H9 (cell line): ENCODE results near the gene DIMT1. TPM values are rescaled to one million over a fixed set of nuclear protein-coding genes. Genes with fewer than 3 reads are reported as not detected.
A peak's percentile ranks its signal among the peaks of the same experiment; 100 is the strongest.

Experiments used
- DNase-seq: peaks from one replicate; pipeline ENCODE4 v3.0.0-alpha.2; 2017
- H2AFZ ChIP-seq: one replicate; pipeline ENCODE4 v1.6.1; 2013; ENCODE audit warnings: mild to moderate bottlenecking, low read length, control low read depth, moderate library complexity
- H2AK5ac ChIP-seq: 2 replicates; pipeline ENCODE4 v1.6.1; 2013; ENCODE audit warnings: low read length, control low read depth, mixed read lengths; ENCODE audit not compliant: insufficient read length
- H2BK120ac ChIP-seq: one replicate; pipeline ENCODE4 v1.6.1; 2013; ENCODE audit warnings: low read depth, mild to moderate bottlenecking, low read length, control low read depth, inconsistent platforms; ENCODE audit not compliant: poor library complexity, severe bottlenecking
- H2BK12ac ChIP-seq: 2 replicates; pipeline ENCODE4 v1.6.1; 2013; ENCODE audit warnings: low read length, control low read depth, mixed read lengths, low read depth; ENCODE audit not compliant: insufficient read length
- H2BK15ac ChIP-seq: 2 replicates; pipeline ENCODE4 v1.6.1; 2013; ENCODE audit warnings: low read depth, low read length, control low read depth
- H2BK20ac ChIP-seq: one replicate; pipeline ENCODE4 v1.6.1; 2013; ENCODE audit warnings: low read depth, mild to moderate bottlenecking, low read length, control low read depth, inconsistent platforms; ENCODE audit not compliant: poor library complexity, severe bottlenecking
- H2BK5ac ChIP-seq: 2 replicates; pipeline ENCODE4 v1.6.1; 2013; ENCODE audit warnings: low read length, control low read depth, mixed read lengths; ENCODE audit not compliant: insufficient read length
- H3K14ac ChIP-seq: 2 replicates; pipeline ENCODE4 v1.6.1; 2013; ENCODE audit warnings: low read length, control low read depth; ENCODE audit not compliant: insufficient read depth
- H3K18ac ChIP-seq: 2 replicates; pipeline ENCODE4 v1.6.1; 2013; ENCODE audit warnings: low read depth, mild to moderate bottlenecking, mixed read lengths, low read length, control low read depth; ENCODE audit not compliant: insufficient read length
- H3K23ac ChIP-seq: 2 replicates; pipeline ENCODE4 v1.6.1; 2013; ENCODE audit warnings: low read length, control low read depth, mixed read lengths, low read depth; ENCODE audit not compliant: insufficient read length
- H3K23me2 ChIP-seq: 2 replicates; pipeline ENCODE4 v1.6.1; 2013; ENCODE audit warnings: low read depth, mild to moderate bottlenecking, mixed read lengths, low read length, control low read depth; ENCODE audit not compliant: insufficient read length, poor library complexity, severe bottlenecking
- H3K27ac ChIP-seq: 2 replicates; pipeline ENCODE4 v1.5.1; 2013; ENCODE audit warnings: low read length, control low read depth, mixed read lengths, low read depth; ENCODE audit not compliant: insufficient read length
- H3K27me3 ChIP-seq: 2 replicates; pipeline ENCODE4 v1.6.1; 2013; ENCODE audit warnings: low read length, control low read depth, inconsistent platforms; ENCODE audit not compliant: insufficient read depth
- H3K4ac ChIP-seq: 2 replicates; pipeline ENCODE4 v1.6.1; 2013; ENCODE audit warnings: low read depth, mild to moderate bottlenecking, control low read depth, inconsistent platforms, low read length, moderate library complexity
- H3K4me1 ChIP-seq: 2 replicates; pipeline ENCODE4 v1.6.1; 2013; ENCODE audit warnings: low read length, control low read depth, inconsistent platforms; ENCODE audit not compliant: insufficient read depth
- H3K4me2 ChIP-seq: 2 replicates; pipeline ENCODE4 v1.6.1; 2013; ENCODE audit warnings: low read length, control low read depth, mixed read lengths; ENCODE audit not compliant: insufficient read length, insufficient read depth
- H3K56ac ChIP-seq: 2 replicates; pipeline ENCODE4 v1.6.1; 2013; ENCODE audit warnings: low read depth, mild to moderate bottlenecking, mixed read lengths, low read length, control low read depth; ENCODE audit not compliant: insufficient read length
- H3K79me1 ChIP-seq: 2 replicates; pipeline ENCODE4 v1.6.1; 2013; ENCODE audit warnings: low read depth, mild to moderate bottlenecking, moderate library complexity, low read length, control low read depth, inconsistent platforms; ENCODE audit not compliant: insufficient read depth, poor library complexity, severe bottlenecking
- H3K79me2 ChIP-seq: 2 replicates; pipeline ENCODE4 v1.6.1; 2013; ENCODE audit warnings: low read length, control low read depth, inconsistent platforms; ENCODE audit not compliant: insufficient read depth
- H3K9ac ChIP-seq: 2 replicates; pipeline ENCODE4 v1.6.1; 2013; ENCODE audit warnings: low read length, control low read depth, mixed read lengths; ENCODE audit not compliant: insufficient read length; ENCODE audit errors: extremely low read depth
- H3K9me3 ChIP-seq: one replicate; pipeline ENCODE4 v1.6.1; 2013; ENCODE audit warnings: low read depth, low read length, inconsistent platforms; ENCODE audit not compliant: control insufficient read depth
- H3T11ph ChIP-seq: one replicate; pipeline ENCODE4 v1.6.1; 2013; ENCODE audit warnings: mild to moderate bottlenecking, low read length, control low read depth, inconsistent platforms
- H4K20me1 ChIP-seq: one replicate; pipeline ENCODE4 v1.6.1; 2013; ENCODE audit not compliant: control insufficient read depth, insufficient read length, insufficient read depth
- H4K5ac ChIP-seq: 2 replicates; pipeline ENCODE4 v1.6.1; 2013; ENCODE audit warnings: low read depth, mild to moderate bottlenecking, mixed read lengths, low read length, control low read depth; ENCODE audit not compliant: insufficient read length
- H4K8ac ChIP-seq: replicated peaks from 2 replicates; pipeline ENCODE4 v1.6.1; 2013; ENCODE audit warnings: low read length, control low read depth, mixed read lengths, low read depth; ENCODE audit not compliant: insufficient read length
- H4K91ac ChIP-seq: 2 replicates; pipeline ENCODE4 v1.6.1; 2013; ENCODE audit warnings: low read depth, mild to moderate bottlenecking, moderate library complexity, mixed read lengths, low read length, control low read depth; ENCODE audit not compliant: insufficient read length
- H3K27ac Mint-ChIP-seq, 3 experiments: 2 replicates in 2 of 3; 3 replicates in 1 of 3; pipeline ENCODE4 v1.8.0; 2020 to 2021; ENCODE audit warnings: mixed read lengths in 3 of 3, mild to moderate bottlenecking in 1 of 3, moderate library complexity in 1 of 3
- H3K27me3 Mint-ChIP-seq: 2 replicates; pipeline ENCODE4 v1.8.0; 2021; ENCODE audit warnings: low read depth, mild to moderate bottlenecking, moderate library complexity, mixed read lengths
- H3K36me3 Mint-ChIP-seq, 3 experiments: 2 replicates in 2 of 3; 3 replicates in 1 of 3; pipeline ENCODE4 v1.8.0; 2020 to 2021; ENCODE audit warnings: low read depth in 3 of 3, mixed read lengths in 3 of 3; ENCODE audit not compliant: insufficient read depth in 1 of 3
- H3K4me1 Mint-ChIP-seq, 2 experiments: 2 replicates each; pipeline ENCODE4 v1.8.0; 2020; ENCODE audit warnings: mixed read lengths in 2 of 2
- H3K4me3 Mint-ChIP-seq, 2 experiments: 2 replicates in 1 of 2; 3 replicates in 1 of 2; pipeline ENCODE4 v1.8.0; 2020 to 2021; ENCODE audit warnings: mild to moderate bottlenecking in 2 of 2, mixed read lengths in 2 of 2, moderate library complexity in 1 of 2
- H3K9me3 Mint-ChIP-seq, 2 experiments: 2 replicates in 1 of 2; 3 replicates in 1 of 2; pipeline ENCODE4 v1.8.0; 2020; ENCODE audit warnings: mild to moderate bottlenecking in 2 of 2, mixed read lengths in 2 of 2, moderate library complexity in 1 of 2
- CTCF ChIP-seq: fragments of 200-600 bp; sonication (generic); conservative IDR thresholded peaks from 3 replicates; pipeline ENCODE4 v1.8.0; 2021; ENCODE audit warnings: antibody characterized with exemption, mild to moderate bottlenecking
- WGBS: extraction: QIAGEN DNeasy Blood & Tissue Kit; methylation state at CpG from one replicate; pipeline ENCODE4 v1.1.7; 2013; ENCODE audit warnings: missing lambda C conversion rate, low lambda C conversion rate, mixed read lengths; ENCODE audit not compliant: insufficient read length; ENCODE audit errors: extremely low coverage; 5-methylcytosine and 5-hydroxymethylcytosine counted together
- total RNA-seq: library from RNA; stranded (reverse); gene quantifications from 2 replicates; pipeline ENCODE4 v1.2.1, GENCODE V29; 2021

The DIMT1 gene
- total RNA-seq, 1 experiment from 2014 or later, result 36.0 TPM

GRCh38 chr5:62431735-62432620 lies 28.3 kb upstream of the DIMT1 start:
- H3K27ac ChIP-seq, result no peak overlapping the region
- no peaks in the 10 kb centered on the region for H3K4me1 ChIP-seq
- no peak overlapping the region for H4K5ac ChIP-seq
- no peak for TF ChIP-seq CTCF
- DNase-seq, result no peak
- H3K18ac ChIP-seq, result no peak overlapping the region
- H3T11ph ChIP-seq, result no peak overlapping the region
- no peaks in the 10 kb centered on the region for H3K9me3 ChIP-seq
- H3K36me3 Mint-ChIP-seq, result no peaks in the 10 kb centered on the region; a peak in 1 of 7 replicates
- no peak overlapping the region for H2BK120ac ChIP-seq
- no peaks in the 10 kb centered on the region for H3K9me3 Mint-ChIP-seq
- H4K20me1 ChIP-seq, result no peaks in the 10 kb centered on the region
- H4K91ac ChIP-seq, result no peak overlapping the region
- H2BK12ac ChIP-seq, result no peak overlapping the region
- no peak overlapping the region for H3K4me3 Mint-ChIP-seq
- no peak overlapping the region for H3K4ac ChIP-seq
- H4K8ac ChIP-seq, result no peak overlapping the region
- H3K27ac Mint-ChIP-seq, result peak overlapping the region in 2 of 3 experiments; percentile 27 to 80; a peak in 3 of 7 replicates
- no peak overlapping the region for H3K56ac ChIP-seq
- H3K79me1 ChIP-seq, result peaks cover 13% of the 10 kb centered on the region
- H2BK15ac ChIP-seq, result no peak overlapping the region
- no peak overlapping the region for H3K4me2 ChIP-seq
- no peaks in the 10 kb centered on the region for H3K4me1 Mint-ChIP-seq
- no peaks in the 10 kb centered on the region for H3K23me2 ChIP-seq
- no peaks in the 10 kb centered on the region for H3K27me3 ChIP-seq
- no peak overlapping the region for H2AFZ ChIP-seq
- no peak overlapping the region for H3K9ac ChIP-seq
- H2AK5ac ChIP-seq, result no peak overlapping the region
- H3K14ac ChIP-seq, result no peak overlapping the region
- no peaks in the 10 kb centered on the region for H3K27me3 Mint-ChIP-seq
- H3K79me2 ChIP-seq, result peaks cover 16% of the 10 kb centered on the region; the same call in 1 of the 2 replicates
- H2BK5ac ChIP-seq, result no peak overlapping the region
- peak overlapping the region; percentile 91 for H3K23ac ChIP-seq
- WGBS, result no CpG with 5 or more reads among the region's 11 CpGs
- no peak overlapping the region for H2BK20ac ChIP-seq
